Stimulated activated CD4-positive, alpha-beta T cell treated with anti-CD3 and anti-CD28 coated beads, Interleukin-2, amount 100 ng/mL, for 48 hours (primary cell): ENCODE data around the gene SYPL2.

Experiments used
- DNase-seq, 2 donors: peaks; one replicate each; pipeline ENCODE4 v3.0.0-alpha.2; 2020

Gene SYPL2

DNA sequence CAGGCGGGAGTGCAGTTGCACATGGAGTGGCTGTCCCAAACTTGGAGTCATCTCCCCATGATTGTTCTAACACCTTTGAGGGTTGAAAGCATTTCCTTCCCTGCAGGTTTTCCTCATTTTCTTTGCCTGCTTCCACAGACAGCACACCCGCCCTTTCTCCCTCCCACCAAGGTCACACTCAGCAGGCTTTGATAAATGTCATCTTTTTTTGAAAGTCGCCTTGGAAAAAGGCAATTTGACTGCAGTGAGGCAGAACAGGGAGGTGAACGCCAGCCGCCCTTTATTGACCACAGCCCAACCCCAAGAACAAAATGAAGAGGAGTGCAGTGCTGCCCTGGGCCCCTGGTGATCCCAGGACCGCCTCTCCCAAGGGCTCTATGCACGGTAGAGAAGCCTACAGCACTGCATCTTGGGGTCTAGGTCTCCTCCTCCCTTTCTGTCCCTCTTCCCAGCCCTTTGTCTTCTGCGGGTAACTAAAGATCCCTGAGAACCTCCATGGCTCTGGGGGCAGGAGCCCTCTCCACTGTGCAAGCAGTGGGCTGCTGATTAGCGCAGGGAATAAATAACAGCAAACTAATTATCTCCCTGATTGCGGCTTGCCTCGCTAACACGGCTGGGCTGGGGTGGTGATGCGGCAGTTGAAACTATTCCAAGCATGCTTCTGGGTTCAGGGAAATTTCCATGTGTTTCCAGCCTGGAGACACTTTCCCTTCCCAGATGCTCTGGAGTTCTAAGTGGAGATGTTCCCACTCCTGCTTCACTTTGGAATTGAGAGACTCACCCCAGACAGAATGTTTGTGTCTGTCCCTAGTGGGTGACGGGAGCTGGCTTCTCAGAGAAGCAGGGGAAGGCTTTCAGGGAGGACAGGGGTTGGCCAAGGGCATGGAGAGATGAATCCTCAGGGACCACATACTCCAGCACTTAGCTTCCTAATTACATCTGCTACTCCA, 54.9 kb downstream of the SYPL2 start:
- no peak for DNase-seq

DNA sequence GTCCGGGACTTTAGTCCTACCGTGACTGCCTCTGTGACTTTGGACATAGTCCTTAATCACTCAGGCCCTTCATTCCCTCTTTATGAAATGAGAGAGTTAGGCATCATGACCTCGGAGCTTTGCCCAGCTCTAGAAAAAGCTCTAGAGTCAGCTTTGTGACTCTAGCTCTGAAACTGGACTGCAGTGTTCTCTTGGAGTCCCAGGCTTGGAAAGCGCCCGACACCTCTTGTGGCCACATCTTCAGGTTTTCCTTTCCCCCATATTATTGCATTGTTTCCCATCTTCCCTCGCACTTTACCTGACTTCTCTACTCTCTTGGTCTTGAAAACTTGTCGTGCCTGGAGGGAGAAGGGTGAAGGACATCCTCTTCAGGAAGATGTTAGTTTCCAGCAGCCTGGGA, 55.7 kb downstream of the SYPL2 start:
- DNase-seq = no peak

- DNase-seq = no peak
Observed at GRCh38 chr1:109523706-109524105, 57.4 kb downstream of the SYPL2 start.

GRCh38 chr1:109527098-109527811, 60.9 kb downstream of the SYPL2 start:
- no peak for DNase-seq

DNA sequence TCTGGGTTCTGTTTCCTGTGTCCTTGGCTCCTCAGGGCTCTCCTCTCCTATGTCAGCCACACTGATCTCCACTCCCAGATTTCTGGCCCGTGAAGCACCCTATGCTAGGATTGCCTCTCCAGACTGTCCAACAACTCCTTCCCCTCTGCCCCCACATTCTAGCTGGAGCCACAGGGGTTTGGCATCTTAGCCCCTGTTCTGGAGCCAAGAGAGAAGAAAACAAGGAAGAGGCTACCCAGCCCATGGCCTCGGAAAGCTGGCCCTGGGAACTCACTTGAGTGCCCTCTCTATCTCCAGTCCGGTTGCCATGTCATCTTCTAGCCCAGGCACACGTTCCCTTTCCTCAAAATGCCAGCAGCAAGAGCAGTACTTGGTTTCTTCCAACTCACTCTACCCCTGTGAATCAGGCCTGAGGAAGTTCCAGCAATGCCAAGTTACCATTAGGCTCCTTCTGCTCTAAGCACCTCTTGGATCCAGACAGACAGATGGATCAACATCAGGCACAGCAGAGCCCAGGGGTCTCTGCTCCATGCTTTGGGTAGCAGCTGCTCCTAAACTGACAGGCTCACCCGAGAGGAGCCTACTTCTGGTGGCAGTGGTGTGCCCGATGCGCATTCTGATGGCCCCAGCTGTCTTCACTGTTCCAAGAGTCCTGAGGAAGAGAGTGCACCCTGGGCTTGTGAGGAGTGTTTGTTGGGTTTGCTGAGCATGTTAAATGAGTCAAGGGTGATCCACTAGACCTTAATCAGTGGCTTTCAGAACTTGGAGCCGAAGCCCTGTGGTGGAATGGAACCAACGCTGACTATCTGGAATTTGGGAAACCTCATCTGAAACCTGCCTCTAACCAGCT, 61.7 kb downstream of the SYPL2 start:
- DNase-seq = no peak

DNA sequence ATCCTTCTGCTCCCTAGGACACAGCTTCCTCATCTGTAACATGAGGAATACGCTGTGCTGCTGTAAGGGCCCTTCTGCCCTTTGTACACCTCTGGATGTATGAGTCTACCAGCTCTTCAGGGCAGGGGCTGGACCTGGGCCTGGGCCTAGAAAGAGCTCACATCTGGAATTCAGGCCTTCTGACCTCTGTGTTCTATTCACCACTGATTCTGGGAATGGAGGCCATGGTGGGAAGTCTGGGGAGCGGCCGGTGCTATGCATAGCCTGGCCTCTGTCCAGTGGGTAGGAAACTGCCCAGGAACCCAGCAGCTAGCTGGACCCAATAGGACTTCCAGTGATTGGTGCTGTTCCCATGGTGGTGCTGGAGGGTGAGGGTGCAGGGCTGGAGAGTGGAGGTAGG, 62.4 kb downstream of the SYPL2 start:
- no peak for DNase-seq

- DNase-seq = no peak
Observed at GRCh38 chr1:109529881-109530456, 63.6 kb downstream of the SYPL2 start.

DNA sequence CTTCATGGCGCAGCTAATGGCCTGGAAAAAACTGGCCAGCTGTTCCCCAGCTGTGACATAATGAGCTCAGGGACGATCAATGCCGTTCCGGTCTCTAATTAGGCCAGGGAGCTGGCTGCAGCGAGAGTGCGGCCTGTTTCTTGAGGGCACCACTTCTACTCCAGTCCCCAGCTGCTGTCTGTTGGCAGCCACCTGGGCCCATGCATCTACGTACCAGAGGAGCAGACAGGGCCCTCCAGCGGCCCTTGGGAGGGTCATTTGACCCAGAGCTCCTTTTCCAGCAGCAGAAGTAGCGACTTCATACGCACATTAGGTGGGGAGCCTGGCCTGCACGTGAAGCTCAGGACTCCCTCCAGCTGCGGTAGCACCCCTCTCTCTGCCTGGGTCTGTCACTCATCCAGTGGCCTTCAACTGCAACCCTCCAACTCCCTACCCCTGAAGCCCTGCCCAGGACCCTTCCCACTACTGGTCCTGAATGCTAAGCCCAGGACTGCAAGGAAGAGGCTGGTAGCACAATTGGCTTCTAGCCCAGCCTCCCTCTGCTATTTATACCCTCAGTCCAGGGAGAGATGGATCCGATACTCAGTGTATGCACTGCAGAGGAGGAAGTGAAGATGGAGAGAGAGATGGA, 64.2 kb downstream of the SYPL2 start:
- no peak for DNase-seq

GRCh38 chr1:109531380-109531779, 65.0 kb downstream of the SYPL2 start:
- DNase-seq = no peak
